Vagina (tissue), 2 donors: ENCODE data around the gene NTRK3.

Experiments used
- CTCF ChIP-seq, 3 experiments: fragments of 450-650 bp in 2 of 3; fragments of 200-600 bp in 1 of 3; sonication (generic) in 1 of 3; IDR thresholded peaks; one replicate each; pipeline ENCODE4 v1.5.1; 2017 to 2019; ENCODE audit warnings: antibody characterized with exemption in 3 of 3, mild to moderate bottlenecking in 2 of 3, moderate library complexity in 2 of 3
- POLR2AphosphoS5 ChIP-seq, 2 donors: sonication (generic); formaldehyde crosslinking; IDR thresholded peaks; one replicate each; pipeline ENCODE4 v1.9.0; 2017; ENCODE audit warnings: antibody characterized with exemption in 2 of 2, mild to moderate bottlenecking in 2 of 2, low read depth in 1 of 2; ENCODE audit not compliant: insufficient read depth in 1 of 2

GRCh38 chr15:87945246-87945645 lies 311.3 kb downstream of the NTRK3 start:
- TF ChIP-seq CTCF (IDR thresholded peaks at IDR 0.05) (no peak), POLR2AphosphoS5 (IDR thresholded peaks at IDR 0.05; ENCODE audit: insufficient read depth in 1 of 2, low read depth in 1 of 2) (no peak)
